IMR-90 (cell line): ENCODE measurements around the gene L1CAM. TPM values are rescaled to one million over a fixed set of nuclear protein-coding genes. Genes with fewer than 3 reads are reported as not detected.

Experiments
- ATAC-seq: fragments of 200-7000 bp; cut with Tn5 transposase; 2 replicates; pipeline ENCODE4 v1.9.1; 2020; ENCODE audit warnings: low read depth, mild to moderate bottlenecking, moderate library complexity
- BruUV-seq: library from RNA; stranded (reverse); fragments of 400-500 nt; replicated peaks from 2 replicates; lab custom pipeline; 2021; lab: Mats Ljungman, UMichigan
- CTCF ChIA-PET: fragments of 300-600 bp; formaldehyde crosslinking; extraction: SDS; loops from one replicate; lab custom pipeline; 2021; ENCODE audit warnings: antibody characterized with exemption; lab: Yijun Ruan, JAX
- POLR2A ChIA-PET: fragments of 300-600 bp; sonication (Branson Sonifier 250); formaldehyde crosslinking; loops from one replicate; lab custom pipeline; 2022; ENCODE audit warnings: antibody characterized with exemption; ENCODE audit not compliant: unreplicated experiment; lab: Charles Lee
- DNase-seq: peaks from one replicate; pipeline ENCODE4 v3.0.0; 2013
- H2AFZ ChIP-seq: replicated peaks from 2 replicates; pipeline ENCODE3; 2013; ENCODE audit warnings: low read length, mild to moderate bottlenecking; ENCODE audit not compliant: poor library complexity
- H2AK5ac ChIP-seq: 2 replicates; pipeline ENCODE4 v1.6.1; 2013; ENCODE audit warnings: low read depth, low read length, inconsistent platforms
- H2AK9ac ChIP-seq: replicated peaks from 2 replicates; pipeline ENCODE3; 2013; ENCODE audit warnings: mild to moderate bottlenecking, low read depth, low read length, moderate library complexity; ENCODE audit not compliant: poor library complexity
- H2BK120ac ChIP-seq: 2 replicates; pipeline ENCODE4 v1.6.1; 2013; ENCODE audit warnings: low read depth, low read length, inconsistent platforms
- H2BK15ac ChIP-seq: 3 replicates; pipeline ENCODE4 v1.6.1; 2013; ENCODE audit warnings: low read depth, low read length, inconsistent platforms
- H2BK20ac ChIP-seq: 2 replicates; pipeline ENCODE4 v1.6.1; 2013; ENCODE audit warnings: low read depth, mild to moderate bottlenecking, inconsistent platforms, low read length, moderate library complexity
- H2BK5ac ChIP-seq: 2 replicates; pipeline ENCODE4 v1.6.1; 2013; ENCODE audit warnings: mild to moderate bottlenecking, low read depth, low read length, inconsistent platforms; ENCODE audit not compliant: poor library complexity, severe bottlenecking
- H3K14ac ChIP-seq: replicated peaks from 2 replicates; pipeline ENCODE4 v1.6.1; 2013; ENCODE audit warnings: low read depth, low read length, inconsistent platforms
- H3K18ac ChIP-seq: 2 replicates; pipeline ENCODE4 v1.6.1; 2013; ENCODE audit warnings: low read depth, low read length, control low read depth
- H3K23ac ChIP-seq: 2 replicates; pipeline ENCODE4 v1.6.1; 2013; ENCODE audit warnings: low read depth, low read length, inconsistent platforms
- H3K27ac ChIP-seq: 2 replicates; pipeline ENCODE4 v1.5.1; 2013; ENCODE audit warnings: mild to moderate bottlenecking, control low read depth, low read length; ENCODE audit not compliant: insufficient read depth
- H3K27me3 ChIP-seq: 2 replicates; pipeline ENCODE4 v1.6.1; 2013; ENCODE audit warnings: low read length; ENCODE audit not compliant: control insufficient read depth, insufficient read depth
- H3K36me3 ChIP-seq: 2 replicates; pipeline ENCODE4 v1.6.1; 2013; ENCODE audit warnings: low read length, mixed read lengths; ENCODE audit not compliant: control insufficient read depth, insufficient read depth
- H3K4ac ChIP-seq: 2 replicates; pipeline ENCODE4 v1.6.1; 2013; ENCODE audit warnings: low read depth, low read length, inconsistent platforms
- H3K4me1 ChIP-seq: 2 replicates; pipeline ENCODE4 v1.6.1; 2013; ENCODE audit warnings: low read length, mixed read lengths; ENCODE audit not compliant: control insufficient read depth, insufficient read depth
- H3K4me2 ChIP-seq: 2 replicates; pipeline ENCODE4 v1.6.1; 2013; ENCODE audit warnings: low read depth, mild to moderate bottlenecking, control low read depth, low read length, moderate library complexity
- H3K4me3 ChIP-seq: 2 replicates; pipeline ENCODE4 v1.5.1; 2013; ENCODE audit warnings: low read depth, mild to moderate bottlenecking, control low read depth, low read length, moderate library complexity; ENCODE audit not compliant: insufficient read depth
- H3K56ac ChIP-seq: 2 replicates; pipeline ENCODE4 v1.6.1; 2013; ENCODE audit warnings: low read length, inconsistent platforms; ENCODE audit not compliant: insufficient read depth; ENCODE audit errors: extremely low read depth
- H3K79me1 ChIP-seq, 2 experiments: 2 replicates each; pipeline ENCODE4 v1.6.1; 2013; ENCODE audit warnings: low read length in 2 of 2, inconsistent platforms in 1 of 2, low read depth in 1 of 2
- H3K9ac ChIP-seq: 2 replicates; pipeline ENCODE4 v1.6.1; 2013; ENCODE audit warnings: low read depth, low read length, control low read depth
- H3K9me1 ChIP-seq: 2 replicates; pipeline ENCODE4 v1.6.1; 2013; ENCODE audit warnings: low read length, inconsistent platforms; ENCODE audit not compliant: insufficient read depth
- H3K9me3 ChIP-seq: 2 replicates; pipeline ENCODE4 v1.6.1; 2013; ENCODE audit warnings: low read length; ENCODE audit not compliant: control insufficient read depth, insufficient read depth
- H4K20me1 ChIP-seq: 2 replicates; pipeline ENCODE4 v1.6.1; 2013; ENCODE audit warnings: low read length, inconsistent platforms; ENCODE audit not compliant: insufficient read depth
- H4K5ac ChIP-seq: 2 replicates; pipeline ENCODE4 v1.6.1; 2013; ENCODE audit warnings: mild to moderate bottlenecking, low read depth, low read length, control low read depth
- H4K8ac ChIP-seq, 2 experiments: 2 replicates each; pipeline ENCODE4 v1.6.1; 2013; ENCODE audit warnings: low read depth in 2 of 2, low read length in 2 of 2, control low read depth in 1 of 2, inconsistent platforms in 1 of 2
- H4K91ac ChIP-seq: 2 replicates; pipeline ENCODE4 v1.6.1; 2013; ENCODE audit warnings: low read depth, low read length, inconsistent platforms; ENCODE audit not compliant: insufficient read depth
- BHLHE40 ChIP-seq: fragments of 150-350 bp; IDR thresholded peaks from 2 replicates; pipeline ENCODE4 v1.6.1; 2016; ENCODE audit warnings: mild to moderate bottlenecking, low read depth, low read length
- CEBPB ChIP-seq: IDR thresholded peaks from 2 replicates; pipeline ENCODE4 v1.6.1; 2012; ENCODE audit warnings: low read depth, low read length, improper control_type of control experiment
- CHD1 ChIP-seq: IDR thresholded peaks from 2 replicates; pipeline ENCODE4 v1.6.1; 2012; ENCODE audit warnings: low read depth, low read length, improper control_type of control experiment
- FOS ChIP-seq: fragments of 150-350 bp; IDR thresholded peaks from 2 replicates; pipeline ENCODE4 v1.6.1; 2016; ENCODE audit warnings: low read depth, low read length
- MAFK ChIP-seq: IDR thresholded peaks from 2 replicates; pipeline ENCODE4 v1.6.1; 2012; ENCODE audit warnings: low read depth, low read length, improper control_type of control experiment
- MAZ ChIP-seq: IDR thresholded peaks from 2 replicates; pipeline ENCODE4 v1.6.1; 2012; ENCODE audit warnings: low read depth, mild to moderate bottlenecking, low read length, improper control_type of control experiment, moderate library complexity, borderline replicate concordance
- MXI1 ChIP-seq: IDR thresholded peaks from 2 replicates; pipeline ENCODE4 v1.6.1; 2012; ENCODE audit warnings: low read depth, mild to moderate bottlenecking, low read length, moderate library complexity, borderline replicate concordance
- NFE2L2 ChIP-seq: fragments of 150-350 bp; IDR thresholded peaks from 2 replicates; pipeline ENCODE4 v1.6.1; 2016; ENCODE audit warnings: low read depth, mild to moderate bottlenecking, low read length
- POLR2A ChIP-seq: IDR thresholded peaks from 2 replicates; pipeline ENCODE4 v1.6.1; 2012; ENCODE audit warnings: mild to moderate bottlenecking, low read depth, low read length
- RAD21 ChIP-seq: IDR thresholded peaks from 2 replicates; pipeline ENCODE4 v1.6.1; 2012; ENCODE audit warnings: low read length, improper control_type of control experiment
- RCOR1 ChIP-seq: IDR thresholded peaks from 2 replicates; pipeline ENCODE4 v1.6.1; 2012; ENCODE audit warnings: mild to moderate bottlenecking, low read length, improper control_type of control experiment; ENCODE audit not compliant: insufficient replicate concordance
- RFX5 ChIP-seq: IDR thresholded peaks from 2 replicates; pipeline ENCODE4 v1.8.0; 2012; ENCODE audit warnings: low read depth, mild to moderate bottlenecking, low read length, moderate library complexity
- SMC3 ChIP-seq: fragments of 150-350 bp; IDR thresholded peaks from 2 replicates; pipeline ENCODE4 v1.6.1; 2016; ENCODE audit warnings: low read depth, mild to moderate bottlenecking, antibody characterized with exemption, low read length, moderate library complexity
- WGBS, 2 experiments: methylation state at CpG; one replicate each; pipeline versions ENCODE4 v1.1.5 to v1.1.7; 2013; ENCODE audit warnings: missing lambda C conversion rate in 2 of 2; ENCODE audit not compliant: insufficient read length in 1 of 2; ENCODE audit errors: extremely low coverage in 2 of 2; 5-methylcytosine and 5-hydroxymethylcytosine counted together
- dilution Hi-C: fragments of 300-500 bp; cut with HindIII; formaldehyde crosslinking; loops from one replicate; pipeline ENCODE4 v1.14.3; 2018; ENCODE audit warnings: low sequenced_read_pairs; ENCODE audit not compliant: unreplicated experiment
- in situ Hi-C: fragments of 300-500 bp; cut with MboI; formaldehyde crosslinking; loops from 3 replicates; pipeline ENCODE4 v1.14.3; 2019; ENCODE audit warnings: low sequenced_read_pairs, inconsistent platforms, mixed read lengths
- intact Hi-C: fragments of 100-400 bp; cut with micrococcal nuclease; formaldehyde crosslinking; loops from 2 replicates; pipeline ENCODE4 v1.10.0; 2022
- polyA plus RNA-seq, 3 experiments: library from polyadenylated mRNA; depleted of rRNA; stranded (reverse); fragments of >200 nt; gene quantifications; 2 replicates each; pipeline ENCODE4 v1.2.3, GENCODE V29; 2012; ENCODE audit warnings: low replicate concordance in 1 of 3
- total RNA-seq: library from RNA; depleted of rRNA; stranded (reverse); fragments of >200 nt; gene quantifications from 2 replicates; pipeline ENCODE4 v1.2.3, GENCODE V29; 2012
- TF ChIP-seq, protein P1 (sequence below): fragments of 150-350 bp; IDR thresholded peaks from 2 replicates; pipeline ENCODE4 v1.6.1; 2016; ENCODE audit warnings: low read depth, mild to moderate bottlenecking, low read length, moderate library complexity, borderline replicate concordance
- TF ChIP-seq, protein P2 (sequence below): fragments of 150-350 bp; IDR thresholded peaks from 2 replicates; pipeline ENCODE4 v1.6.1; 2017; ENCODE audit warnings: mild to moderate bottlenecking, antibody characterized with exemption, low read length, low read depth

The L1CAM gene
- total and polyA plus RNA-seq, 2 of the 4 experiments (the other 2 are of a cell fraction) = 0.36 to 1.9 TPM

DNA sequence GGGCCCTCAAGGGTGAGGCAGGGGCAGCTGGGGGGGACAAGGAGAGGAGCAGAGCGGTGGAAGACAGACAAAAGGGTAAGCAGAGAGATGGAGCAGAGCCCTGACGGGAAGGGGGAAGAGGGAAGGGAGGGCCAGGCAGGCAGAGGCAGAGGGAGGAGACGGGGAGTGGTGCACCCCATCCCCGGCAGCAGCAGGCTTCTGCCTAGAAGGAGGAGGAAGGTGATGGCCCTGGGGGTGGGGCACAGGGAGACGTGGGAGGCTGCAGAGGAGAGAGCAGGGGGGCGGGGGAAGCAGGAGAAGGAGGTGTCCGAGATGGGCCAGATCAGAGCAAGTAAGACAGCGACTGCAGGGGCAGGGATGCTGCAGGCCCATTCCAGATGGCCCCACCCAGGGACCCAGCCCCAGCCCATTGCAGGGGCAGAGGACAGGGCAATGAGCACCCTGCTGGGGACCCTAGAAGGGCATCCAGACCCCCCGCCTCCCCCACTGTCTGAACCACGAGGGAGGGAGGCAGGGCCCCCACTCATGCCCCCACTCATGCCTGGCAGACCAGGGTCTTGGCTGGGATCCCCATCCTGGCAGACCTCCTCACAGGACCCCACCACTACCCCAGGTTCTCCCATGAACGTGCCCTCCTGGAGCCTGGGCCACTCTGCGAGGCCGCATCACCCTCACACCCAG lies 2.7 kb downstream of the L1CAM start:
- WGBS, 2 experiments = 62% methylated on average over 2 of the region's 13 CpGs; no CpG with 5 or more reads in 1 of the 2 experiments
- Histone ChIP-seq H3K79me1 (no peaks in the 10 kb centered on the region), H4K8ac (no peak overlapping the region), H3K9ac (no peak overlapping the region), H3K27ac (no peak overlapping the region), H2AK9ac (no peak overlapping the region), H2AFZ (no peak overlapping the region), H3K4me1 (no peaks in the 10 kb centered on the region), H2BK120ac (no peak overlapping the region), H3K36me3 (no peaks in the 10 kb centered on the region), H3K27me3 (peaks cover 67% of the 10 kb centered on the region), H3K9me1 (no peaks in the 10 kb centered on the region), H2BK20ac (no peak overlapping the region), H3K4ac (no peak overlapping the region), H4K5ac (no peak overlapping the region), H3K4me2 (no peak overlapping the region), H4K91ac (no peak overlapping the region), H3K14ac (no peak overlapping the region), H2BK15ac (no peak overlapping the region), H2AK5ac (no peak overlapping the region), H3K18ac (no peak overlapping the region), H3K56ac (no peak overlapping the region), H4K20me1 (no peaks in the 10 kb centered on the region), H2BK5ac (no peak overlapping the region), H3K23ac (no peak overlapping the region), H3K9me3 (no peaks in the 10 kb centered on the region; the same call in 1 of the 2 replicates), H3K4me3 (no peak overlapping the region)
- CTCF ChIA-PET = no interaction called here
- no peak for ATAC-seq
- in situ Hi-C loops (no loop called here), intact Hi-C loops (no loop called here), dilution Hi-C loops (no loop called here)
- no TSS peak for BruUV-seq
- TF ChIP-seq RAD21 (no peak), FOS (no peak), NFE2L2 (no peak), BHLHE40 (no peak), MAZ (no peak), CHD1 (no peak), RCOR1 (no peak), CEBPB (no peak), SMC3 (no peak), MXI1 (no peak), POLR2A (no peak), RFX5 (no peak), MAFK (no peak)
- TF ChIP-seq, protein P1, sequence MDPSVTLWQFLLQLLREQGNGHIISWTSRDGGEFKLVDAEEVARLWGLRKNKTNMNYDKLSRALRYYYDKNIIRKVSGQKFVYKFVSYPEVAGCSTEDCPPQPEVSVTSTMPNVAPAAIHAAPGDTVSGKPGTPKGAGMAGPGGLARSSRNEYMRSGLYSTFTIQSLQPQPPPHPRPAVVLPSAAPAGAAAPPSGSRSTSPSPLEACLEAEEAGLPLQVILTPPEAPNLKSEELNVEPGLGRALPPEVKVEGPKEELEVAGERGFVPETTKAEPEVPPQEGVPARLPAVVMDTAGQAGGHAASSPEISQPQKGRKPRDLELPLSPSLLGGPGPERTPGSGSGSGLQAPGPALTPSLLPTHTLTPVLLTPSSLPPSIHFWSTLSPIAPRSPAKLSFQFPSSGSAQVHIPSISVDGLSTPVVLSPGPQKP = no peak
- TF ChIP-seq, protein P2, sequence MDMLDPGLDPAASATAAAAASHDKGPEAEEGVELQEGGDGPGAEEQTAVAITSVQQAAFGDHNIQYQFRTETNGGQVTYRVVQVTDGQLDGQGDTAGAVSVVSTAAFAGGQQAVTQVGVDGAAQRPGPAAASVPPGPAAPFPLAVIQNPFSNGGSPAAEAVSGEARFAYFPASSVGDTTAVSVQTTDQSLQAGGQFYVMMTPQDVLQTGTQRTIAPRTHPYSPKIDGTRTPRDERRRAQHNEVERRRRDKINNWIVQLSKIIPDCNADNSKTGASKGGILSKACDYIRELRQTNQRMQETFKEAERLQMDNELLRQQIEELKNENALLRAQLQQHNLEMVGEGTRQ = no peak
- no peak for DNase-seq
- POLR2A ChIA-PET = no interaction called here
